ENCODE measurements around the gene CYSRT1. TPM values are rescaled to one million over a fixed set of nuclear protein-coding genes. Genes with fewer than 3 reads are reported as not detected.
"Not testable (repeated sequence)": the region's sequence is repeated elsewhere in the genome, so short reads cannot be mapped to it uniquely, and the experiment has no call there.

CYSRT1 gene
- total RNA-seq, 8 experiments from 2014 or later, result 1.2 to 4.7 (median 1.3) TPM

DNA sequence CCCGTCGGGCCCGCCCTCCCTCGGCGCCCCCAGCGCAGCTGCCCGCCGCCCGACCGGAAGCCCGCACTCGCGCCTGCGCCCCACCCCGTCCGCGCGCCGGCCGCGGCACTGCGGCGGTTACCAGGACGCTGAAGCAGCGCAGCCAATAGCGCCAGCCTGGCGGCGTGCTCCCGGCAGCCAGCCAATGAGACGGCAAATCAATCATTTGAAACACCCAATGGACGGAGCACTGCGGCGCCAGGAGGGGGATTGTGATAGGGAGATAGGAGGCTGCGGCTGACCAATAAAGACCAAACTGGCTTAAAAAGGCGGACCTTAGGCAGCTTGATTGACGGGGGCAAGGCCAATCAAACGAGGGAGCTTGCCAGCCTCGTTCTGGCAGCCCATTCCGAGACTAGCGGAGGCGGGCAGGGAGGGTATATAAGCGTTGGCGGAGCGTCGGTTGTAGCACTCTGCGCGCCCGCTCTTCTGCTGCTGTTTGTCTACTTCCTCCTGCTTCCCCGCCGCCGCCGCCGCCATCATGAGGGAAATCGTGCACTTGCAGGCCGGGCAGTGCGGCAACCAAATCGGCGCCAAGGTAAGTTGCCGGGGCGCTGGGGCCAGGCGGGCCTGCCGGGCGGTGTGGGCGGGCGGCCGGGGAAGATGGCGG, 16.0 kb downstream of the CYSRT1 start, which contains the start of gene TUBB4B:
Gene TUBB4B, plus strand, starts transcription at position 447 of the 649 bp plus-strand sequence. Its CDS starts 74 bp downstream, at position 521.
- Histone ChIP-seq H3K27ac (peak within 1 kb of the TSS; percentile 83 to 92), H3K4me1 (replicated peaks in 1 of 2) (peaks cover 13 to 25% of the 10 kb centered on the region in 2 donors), H3K4me3 (peak within 1 kb of the TSS; percentile 66 to 92 (median 78))
- 0% methylated on average over 3 of the region's 67 CpGs; no CpG with 5 or more reads in 9 of the 10 experiments for WGBS, 10 experiments
- in situ Hi-C loops (cut with MboI; ENCODE audit: low pct_unique_long_range_greater_than_20kb in 2 of 9, low sequenced_read_pairs in 9 of 9, unreplicated experiment in 9 of 9), result loop anchor here in 1 of 9 experiments (25.0 kb wide), 1 partner anchor 129 kb away; the partner anchor contains the start of gene DPP7
- ATAC-seq (replicated peaks in 6 of 8), result peak; percentile 54 to 83 (median 75)

DNA sequence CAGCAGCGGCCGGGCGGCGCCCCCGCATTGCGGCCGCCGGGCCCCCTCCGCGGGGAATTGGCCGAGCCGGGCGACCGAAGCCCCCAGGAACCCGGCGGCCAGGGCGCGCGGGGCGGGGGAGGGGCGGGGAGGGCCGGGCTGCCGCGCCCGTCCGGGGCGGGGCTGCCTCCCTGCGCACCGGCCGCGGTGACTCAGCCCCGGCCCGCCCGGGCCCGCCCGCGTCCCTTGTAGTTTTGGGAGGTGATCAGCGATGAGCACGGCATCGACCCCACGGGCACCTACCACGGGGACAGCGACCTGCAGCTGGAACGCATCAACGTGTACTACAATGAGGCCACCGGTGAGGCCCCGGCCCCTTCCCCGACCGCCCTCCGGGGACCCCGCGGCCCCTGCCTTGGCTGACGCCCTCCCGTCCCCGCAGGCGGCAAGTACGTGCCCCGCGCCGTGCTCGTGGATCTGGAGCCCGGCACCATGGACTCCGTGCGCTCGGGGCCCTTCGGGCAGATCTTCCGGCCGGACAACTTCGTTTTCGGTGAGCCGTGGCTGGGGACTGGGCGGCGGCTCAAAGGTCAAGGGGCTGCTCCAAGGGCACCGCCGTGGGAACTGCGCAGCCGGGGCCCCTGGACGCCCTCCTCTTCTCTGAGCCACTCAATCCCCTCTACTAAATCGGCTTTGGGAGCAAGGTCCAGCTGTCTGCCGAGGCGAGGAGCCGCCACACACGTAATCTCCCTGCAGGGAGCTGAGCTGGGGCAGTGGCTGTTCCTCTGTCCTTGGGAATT, 16.7 kb downstream of the CYSRT1 start:
- in situ Hi-C loops (cut with MboI; ENCODE audit: low pct_unique_long_range_greater_than_20kb in 2 of 9, low sequenced_read_pairs in 9 of 9, unreplicated experiment in 9 of 9), result loop anchor here in 1 of 9 experiments (25.0 kb wide), 1 partner anchor 129 kb away; the partner anchor contains the start of gene DPP7
- peak; percentile 1 to 10 (median 5) for ATAC-seq (replicated peaks in 6 of 8)
- WGBS, 10 experiments, result 0% methylated on average over 9 of the region's 83 CpGs; no CpG with 5 or more reads in 9 of the 10 experiments
- H3K27ac ChIP-seq, result peak overlapping the region; percentile 70 to 80
- peaks cover 12 to 19% of the 10 kb centered on the region in 2 donors for H3K4me1 ChIP-seq (replicated peaks in 1 of 2)
- peak overlapping the region; percentile 66 to 92 (median 78) for H3K4me3 ChIP-seq

DNA sequence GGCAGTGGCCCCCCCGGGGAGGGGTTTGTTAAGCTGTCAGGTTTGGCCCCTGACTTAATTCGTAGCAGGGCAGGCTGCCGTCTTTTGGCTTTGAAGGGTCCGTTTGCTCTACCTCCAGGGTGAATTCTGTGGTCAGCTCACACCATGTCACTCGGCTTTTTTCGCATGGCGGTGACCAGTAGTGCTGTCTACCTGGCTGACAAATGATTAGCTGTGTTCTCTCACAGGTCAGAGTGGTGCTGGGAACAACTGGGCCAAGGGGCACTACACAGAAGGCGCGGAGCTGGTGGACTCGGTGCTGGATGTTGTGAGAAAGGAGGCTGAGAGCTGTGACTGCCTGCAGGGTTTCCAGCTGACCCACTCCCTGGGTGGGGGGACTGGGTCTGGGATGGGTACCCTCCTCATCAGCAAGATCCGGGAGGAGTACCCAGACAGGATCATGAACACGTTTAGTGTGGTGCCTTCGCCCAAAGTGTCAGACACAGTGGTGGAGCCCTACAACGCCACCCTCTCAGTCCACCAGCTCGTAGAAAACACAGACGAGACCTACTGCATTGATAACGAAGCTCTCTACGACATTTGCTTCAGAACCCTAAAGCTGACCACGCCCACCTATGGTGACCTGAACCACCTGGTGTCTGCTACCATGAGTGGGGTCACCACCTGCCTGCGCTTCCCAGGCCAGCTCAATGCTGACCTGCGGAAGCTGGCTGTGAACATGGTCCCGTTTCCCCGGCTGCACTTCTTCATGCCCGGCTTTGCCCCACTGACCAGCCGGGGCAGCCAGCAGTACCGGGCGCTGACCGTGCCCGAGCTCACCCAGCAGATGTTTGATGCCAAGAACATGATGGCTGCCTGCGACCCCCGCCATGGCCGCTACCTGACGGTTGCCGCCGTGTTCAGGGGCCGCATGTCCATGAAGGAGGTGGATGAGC, 17.6 kb downstream of the CYSRT1 start:
- 0 to 80% (median 71%) methylated on average over 1 to 10 of the region's 36 CpGs; no CpG with 5 or more reads in 3 of the 10 experiments for whole genome bisulfite sequencing, 10 experiments
- Histone ChIP-seq H3K4me1 (replicated peaks in 1 of 2) (peaks cover 8 to 19% of the 10 kb centered on the region in 2 donors), H3K27ac (no peak overlapping the region), H3K4me3 (peak overlapping the region; percentile 66 to 92 (median 78))
- ATAC-seq (replicated peaks in 6 of 8), result no peak
- in situ Hi-C loops (cut with MboI; ENCODE audit: low pct_unique_long_range_greater_than_20kb in 2 of 9, low sequenced_read_pairs in 9 of 9, unreplicated experiment in 9 of 9), result loop anchor here in 1 of 9 experiments (25.0 kb wide), 1 partner anchor 130 kb away; the partner anchor contains the start of gene DPP7

DNA sequence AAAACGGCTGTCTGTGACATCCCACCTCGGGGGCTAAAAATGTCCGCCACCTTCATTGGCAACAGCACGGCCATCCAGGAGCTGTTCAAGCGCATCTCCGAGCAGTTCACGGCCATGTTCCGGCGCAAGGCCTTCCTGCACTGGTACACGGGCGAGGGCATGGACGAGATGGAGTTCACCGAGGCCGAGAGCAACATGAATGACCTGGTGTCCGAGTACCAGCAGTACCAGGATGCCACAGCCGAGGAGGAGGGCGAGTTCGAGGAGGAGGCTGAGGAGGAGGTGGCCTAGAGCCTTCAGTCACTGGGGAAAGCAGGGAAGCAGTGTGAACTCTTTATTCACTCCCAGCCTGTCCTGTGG, 18.3 kb downstream of the CYSRT1 start:
- not testable (repeated sequence) for ATAC-seq (replicated peaks in 6 of 8); H3K4me3 ChIP-seq; H3K27ac ChIP-seq
- peaks cover 8 to 22% of the 10 kb centered on the region in 2 donors for H3K4me1 ChIP-seq (replicated peaks in 1 of 2)
- 94 to 100% methylated on average over 3 of the region's 18 CpGs; no CpG with 5 or more reads in 8 of the 10 experiments for WGBS, 10 experiments
- in situ Hi-C loops (cut with MboI; ENCODE audit: low pct_unique_long_range_greater_than_20kb in 2 of 9, low sequenced_read_pairs in 9 of 9, unreplicated experiment in 9 of 9), result loop anchor here in 1 of 9 experiments (25.0 kb wide), 1 partner anchor 131 kb away; the partner anchor contains the start of gene DPP7

DNA sequence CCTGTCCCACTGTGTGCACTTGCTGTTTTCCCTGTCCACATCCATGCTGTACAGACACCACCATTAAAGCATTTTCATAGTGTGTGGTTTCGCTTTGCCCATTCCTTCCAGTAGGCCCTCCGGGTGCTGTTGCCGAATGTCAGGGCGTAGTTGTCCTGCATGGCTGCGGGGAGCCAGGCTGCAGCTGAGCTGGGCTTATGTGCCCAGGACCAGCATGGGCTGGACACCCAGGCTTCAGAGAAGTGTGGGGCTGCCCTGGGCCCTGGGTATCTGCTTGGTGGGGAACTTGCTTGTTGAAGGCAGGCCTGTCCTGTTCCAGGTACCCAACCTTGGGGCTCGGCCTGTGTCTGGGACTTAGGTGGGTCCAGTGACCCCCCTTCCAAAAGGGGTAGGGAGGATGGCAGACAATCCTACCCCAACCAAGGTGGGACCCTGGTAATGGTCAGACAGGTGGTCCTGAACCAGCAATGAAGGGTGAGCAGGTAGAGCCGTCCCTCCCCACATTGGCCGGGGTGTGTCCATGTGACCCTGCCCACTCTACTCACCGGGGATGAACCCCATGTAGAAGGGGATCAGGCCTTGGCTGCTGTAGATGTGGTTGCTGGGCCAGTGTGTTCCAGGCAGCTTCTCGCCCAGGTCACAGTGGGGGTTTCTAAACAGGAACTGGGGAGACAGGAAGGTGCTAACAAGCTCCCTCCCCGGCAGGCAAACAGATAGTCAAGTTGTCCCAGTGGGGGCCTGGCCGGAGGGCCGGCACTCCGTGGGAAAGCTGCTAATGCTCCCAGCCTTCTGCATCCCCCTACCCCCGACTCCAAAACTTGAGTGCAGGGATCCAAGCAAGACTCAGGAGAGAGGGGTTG, 18.9 kb downstream of the CYSRT1 start:
- 27 to 100% (median 80%) methylated on average over 1 to 7 of the region's 15 CpGs; no CpG with 5 or more reads in 3 of the 10 experiments for WGBS, 10 experiments
- no peak overlapping the region for H3K27ac ChIP-seq

DNA sequence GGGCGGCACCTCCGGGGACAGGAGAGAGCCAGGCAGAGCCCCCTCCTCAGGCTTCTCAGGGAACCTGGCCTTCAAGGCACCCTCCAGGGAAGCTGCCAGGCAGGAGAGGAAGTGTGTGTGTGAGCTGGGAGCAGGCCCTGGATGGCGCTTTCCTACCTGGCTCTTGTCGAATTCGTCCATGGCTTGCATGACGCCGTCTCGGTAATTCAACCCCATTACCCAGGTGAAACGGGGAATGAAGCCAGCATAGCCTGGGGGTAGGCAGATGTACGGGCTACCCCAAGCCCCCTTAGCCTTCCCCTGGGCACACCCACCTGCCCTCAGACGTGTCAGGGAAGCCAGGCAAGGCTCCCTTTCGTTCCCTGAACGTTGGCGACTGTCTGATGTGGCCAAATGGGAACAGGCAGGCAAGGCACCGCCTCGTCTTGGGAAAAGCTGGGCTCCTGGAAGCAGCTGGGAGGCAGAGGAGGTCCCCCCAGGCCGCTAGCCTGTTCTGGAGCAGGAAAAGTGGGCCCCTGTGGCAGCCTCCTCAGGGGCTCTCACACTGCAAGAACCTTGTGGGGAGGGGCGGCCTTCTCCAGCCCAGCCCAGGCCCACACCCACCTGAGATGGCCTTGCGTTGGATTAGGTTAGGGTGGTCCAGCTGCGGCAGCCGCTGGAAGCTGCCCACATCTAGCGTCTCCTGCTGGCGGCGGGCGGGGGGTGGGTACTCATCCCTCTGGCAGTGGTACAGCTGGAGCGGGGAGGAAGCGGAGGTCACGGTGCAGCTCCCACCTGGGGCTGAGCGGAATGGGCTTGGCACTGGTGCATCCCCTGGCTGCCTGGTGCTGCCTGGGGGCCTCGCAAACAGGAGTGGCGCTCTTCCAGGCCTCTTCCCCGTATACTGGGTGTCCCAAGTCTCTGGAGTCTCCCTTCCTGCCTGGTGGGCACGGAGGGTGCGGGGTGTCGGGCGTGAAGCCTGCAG, 19.8 kb downstream of the CYSRT1 start:
- H3K4me1 ChIP-seq (replicated peaks in 1 of 2), result peaks cover 4 to 16% of the 10 kb centered on the region in 2 donors
- H3K27ac ChIP-seq, result no peak overlapping the region
- WGBS, 10 experiments, result 10 to 93% (median 83%) methylated on average over 1 to 10 of the region's 36 CpGs; no CpG with 5 or more reads in 5 of the 10 experiments
- H3K4me3 ChIP-seq, result no peak overlapping the region
- in situ Hi-C loops (cut with MboI; ENCODE audit: low pct_unique_long_range_greater_than_20kb in 2 of 9, low sequenced_read_pairs in 9 of 9, unreplicated experiment in 9 of 9), result loop anchor here in 1 of 9 experiments (25.0 kb wide), 1 partner anchor 132 kb away; the partner anchor contains the start of gene DPP7
- peak in 1 of 8 experiments; percentile 0 for ATAC-seq (replicated peaks in 6 of 8)

More for the DNA sequence above, 18.9 kb downstream of the CYSRT1 start:
- peaks cover 8 to 22% of the 10 kb centered on the region in 2 donors for H3K4me1 ChIP-seq (replicated peaks in 1 of 2)
- H3K4me3 ChIP-seq, result no peak overlapping the region
- ATAC-seq (replicated peaks in 6 of 8), result peak in 1 of 8 experiments; percentile 0
- in situ Hi-C loops (cut with MboI; ENCODE audit: low pct_unique_long_range_greater_than_20kb in 2 of 9, low sequenced_read_pairs in 9 of 9, unreplicated experiment in 9 of 9), result loop anchor here in 1 of 9 experiments (25.0 kb wide), 1 partner anchor 132 kb away; the partner anchor contains the start of gene DPP7

DNA sequence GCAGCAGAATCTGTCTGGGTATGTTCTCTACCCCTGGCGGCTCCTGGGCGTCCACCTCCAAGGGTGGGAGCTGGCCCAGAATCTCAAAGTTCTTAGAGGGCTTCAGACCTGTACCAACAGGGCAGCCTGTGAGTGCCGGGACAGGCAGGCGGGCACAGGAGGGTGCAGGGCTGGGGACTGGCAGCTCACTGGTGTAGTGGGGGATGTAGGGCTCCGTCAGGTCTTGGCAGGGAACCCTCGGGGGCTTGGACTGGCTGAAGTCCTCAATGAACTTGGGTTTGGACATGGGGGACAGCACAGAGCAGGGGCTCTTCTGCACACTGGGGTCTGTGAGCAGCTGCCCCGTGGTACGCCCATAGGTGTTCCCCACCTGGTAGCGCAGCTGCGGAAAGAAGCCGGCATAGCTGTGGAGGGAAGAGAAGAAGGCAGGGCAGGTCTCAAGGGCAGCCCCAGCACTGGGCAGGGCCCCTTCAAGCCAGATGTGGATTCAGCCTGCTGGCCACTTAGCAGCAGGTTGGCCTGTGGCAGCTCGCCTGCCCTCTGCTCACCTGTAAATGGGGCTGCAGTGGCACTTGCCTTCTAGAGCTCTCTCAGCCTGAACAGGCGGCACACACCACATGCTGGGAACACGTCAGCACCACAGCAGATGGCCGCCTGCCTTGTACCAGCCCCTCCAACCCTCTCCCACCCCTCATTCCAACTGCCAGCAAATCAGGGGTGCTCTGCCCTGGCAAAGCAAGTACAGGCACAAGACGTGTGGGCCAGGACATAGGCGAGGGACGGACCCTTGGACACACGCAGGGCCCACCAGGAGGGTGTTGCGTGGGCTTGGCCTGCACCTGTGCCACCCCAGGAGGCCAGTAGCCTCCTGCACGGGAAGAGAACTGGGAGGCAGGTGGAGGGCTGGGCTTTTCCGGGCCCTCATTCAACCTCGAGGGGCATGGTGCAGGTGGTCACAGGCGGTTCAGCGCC, 20.8 kb downstream of the CYSRT1 start:
- in situ Hi-C loops (cut with MboI; ENCODE audit: low pct_unique_long_range_greater_than_20kb in 2 of 9, low sequenced_read_pairs in 9 of 9, unreplicated experiment in 9 of 9), result loop anchor here in 1 of 9 experiments (25.0 kb wide), 1 partner anchor 133 kb away; the partner anchor contains the start of gene DPP7
- WGBS, 10 experiments, result 80 to 100% (median 90%) methylated on average over 1 to 2 of the region's 25 CpGs; no CpG with 5 or more reads in 6 of the 10 experiments
- no peak overlapping the region for H3K27ac ChIP-seq
- peaks cover 4 to 16% of the 10 kb centered on the region in 2 donors for H3K4me1 ChIP-seq (replicated peaks in 1 of 2)
- no peak for ATAC-seq (replicated peaks in 6 of 8)
- no peak overlapping the region for H3K4me3 ChIP-seq

DNA sequence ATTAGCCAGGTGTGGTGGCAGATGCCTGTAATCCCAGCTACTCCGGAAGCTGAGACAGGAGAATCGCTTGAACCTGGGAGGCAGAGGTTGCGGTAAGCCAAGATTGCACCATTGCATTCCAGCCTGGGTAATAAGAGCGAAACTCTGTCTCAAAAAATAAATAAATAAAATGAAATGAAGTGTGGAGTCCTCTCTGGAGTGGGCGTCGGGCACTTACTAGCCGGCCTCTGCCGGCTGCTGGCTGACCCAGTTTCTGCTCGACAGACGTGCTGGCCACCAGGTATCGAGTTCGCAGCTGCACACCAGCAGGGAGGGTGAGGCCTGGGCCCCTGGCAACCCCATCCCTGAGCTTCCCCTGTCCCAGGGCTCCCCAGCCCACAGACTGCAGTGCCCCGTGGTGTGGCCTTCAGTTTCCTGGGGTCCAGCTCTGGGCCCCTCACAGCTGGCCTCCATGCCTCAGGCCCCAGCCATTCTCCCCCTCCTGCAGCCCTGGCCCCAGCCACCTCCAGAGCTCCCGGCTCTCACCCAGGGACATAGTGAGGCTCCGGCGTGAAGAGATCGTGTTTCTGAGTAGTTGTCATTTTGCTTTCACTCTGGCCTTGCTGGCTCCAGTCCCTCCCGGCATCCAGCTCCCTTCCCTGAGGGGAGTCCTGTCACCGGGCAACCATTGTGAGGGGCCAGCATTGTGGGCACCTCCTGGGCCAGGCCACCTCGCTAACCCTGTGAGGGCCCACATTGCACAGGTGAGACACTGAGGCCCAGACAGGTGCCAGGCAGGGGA, 22.4 kb downstream of the CYSRT1 start:
- H3K4me3 ChIP-seq, result no peak overlapping the region
- ATAC-seq (replicated peaks in 6 of 8), result no peak
- peak overlapping the region in 1 of 2 donors; percentile 42 for H3K27ac ChIP-seq
- in situ Hi-C loops (cut with MboI; ENCODE audit: low pct_unique_long_range_greater_than_20kb in 2 of 9, low sequenced_read_pairs in 9 of 9, unreplicated experiment in 9 of 9), result loop anchor here in 1 of 9 experiments (25.0 kb wide), 1 partner anchor 135 kb away; the partner anchor contains the start of gene DPP7
- WGBS, 10 experiments, result 73 to 95% (median 80%) methylated on average over 1 to 9 of the region's 20 CpGs; no CpG with 5 or more reads in 5 of the 10 experiments
- H3K4me1 ChIP-seq (replicated peaks in 1 of 2), result peaks cover 13 to 29% of the 10 kb centered on the region in 2 donors

DNA sequence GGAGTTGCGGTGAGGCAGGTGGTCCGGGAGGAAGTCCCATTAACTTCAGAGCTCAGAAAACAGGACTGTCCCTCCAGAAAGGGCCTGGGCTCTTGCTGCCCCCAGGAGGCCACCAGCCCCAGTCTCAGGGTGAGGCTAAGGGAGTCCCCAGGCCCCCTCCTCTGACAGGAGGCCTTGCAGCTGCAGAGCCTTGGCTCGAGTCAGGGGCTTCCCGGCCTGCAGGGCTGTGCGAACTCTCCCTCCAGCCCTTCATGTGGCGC, 22.9 kb downstream of the CYSRT1 start:
- no peak overlapping the region for H3K27ac ChIP-seq
- in situ Hi-C loops (cut with MboI; ENCODE audit: low pct_unique_long_range_greater_than_20kb in 2 of 9, low sequenced_read_pairs in 9 of 9, unreplicated experiment in 9 of 9), result loop anchor here in 1 of 9 experiments (25.0 kb wide), 1 partner anchor 136 kb away; the partner anchor contains the start of gene DPP7
- no peak overlapping the region for H3K4me3 ChIP-seq
- ATAC-seq (replicated peaks in 6 of 8), result no peak
- WGBS, 10 experiments, result 94 to 100% (median 95%) methylated on average over 1 to 4 of the region's 6 CpGs; no CpG with 5 or more reads in 7 of the 10 experiments
- H3K4me1 ChIP-seq (replicated peaks in 1 of 2), result peaks cover 11 to 27% of the 10 kb centered on the region in 2 donors

Data from motor neuron (in vitro differentiated cells).